ENCODE measurements around the gene CEP72.

GRCh38 chr5:675871-676698, 63.9 kb downstream of the CEP72 start:
- no peak for TF ChIP-seq CTCF (IDR thresholded peaks at IDR 0.05)
- no peak for TF ChIP-seq POLR2A (IDR thresholded peaks at IDR 0.05)
- TF ChIP-seq POLR2AphosphoS5 (IDR thresholded peaks at IDR 0.05) = no peak

Measured in breast epithelium (tissue), 3 donors.